GM21786 (cell line): ENCODE measurements around the gene FGF12.

Experiments
- ATAC-seq: cut with Tn5 transposase; IDR thresholded peaks from one replicate; pipeline ENCODE4 v1.9.1; 2021; ENCODE audit not compliant: unreplicated experiment

The FGF12 gene

GRCh38 chr3:192354687-192355086, 372.7 kb downstream of the FGF12 start:
- ATAC-seq, result no peak

- no peak for ATAC-seq
Measured at GRCh38 chr3:192352142-192352541, 375.2 kb downstream of the FGF12 start.

- ATAC-seq, result no peak
Measured at GRCh38 chr3:192351441-192351840, 375.9 kb downstream of the FGF12 start.

- no peak for ATAC-seq
Measured at GRCh38 chr3:192340031-192340430, 387.3 kb downstream of the FGF12 start.

- no peak for ATAC-seq
Measured at GRCh38 chr3:192339214-192339613, 388.1 kb downstream of the FGF12 start.

- no peak for ATAC-seq
Measured at GRCh38 chr3:192336286-192336685, 391.1 kb downstream of the FGF12 start.

- ATAC-seq, result no peak
Measured at GRCh38 chr3:192332386-192333291, 394.7 kb downstream of the FGF12 start.

- peak; percentile 65 for ATAC-seq
Measured at GRCh38 chr3:192331749-192332385, 395.5 kb downstream of the FGF12 start.

GRCh38 chr3:192326656-192327055, 400.7 kb downstream of the FGF12 start:
- no peak for ATAC-seq

- no peak for ATAC-seq
Measured at GRCh38 chr3:192317564-192317963, 409.8 kb downstream of the FGF12 start.

GRCh38 chr3:192313605-192314004, 413.7 kb downstream of the FGF12 start:
- no peak for ATAC-seq

GRCh38 chr3:192307631-192308030, 419.7 kb downstream of the FGF12 start:
- no peak for ATAC-seq

- ATAC-seq, result no peak
Measured at GRCh38 chr3:192303235-192303634, 424.1 kb downstream of the FGF12 start.

- no peak for ATAC-seq
Measured at GRCh38 chr3:192302721-192303120, 424.6 kb downstream of the FGF12 start.

- ATAC-seq, result no peak
Measured at GRCh38 chr3:192299921-192300320, 427.4 kb downstream of the FGF12 start.

- no peak for ATAC-seq
Measured at GRCh38 chr3:192296845-192297244, 430.5 kb downstream of the FGF12 start.

- no peak for ATAC-seq
Measured at GRCh38 chr3:192284443-192285072, 442.8 kb downstream of the FGF12 start.

GRCh38 chr3:192281207-192281880, 446.0 kb downstream of the FGF12 start:
- ATAC-seq, result no peak

- ATAC-seq, result no peak
Measured at GRCh38 chr3:192279664-192280063, 447.7 kb downstream of the FGF12 start.

GRCh38 chr3:192277477-192277876, 449.9 kb downstream of the FGF12 start:
- ATAC-seq, result no peak

- ATAC-seq, result no peak
Measured at GRCh38 chr3:192275741-192276355, 451.5 kb downstream of the FGF12 start.
